ENCODE data around the gene GPD1L. TPM values are rescaled to one million over a fixed set of nuclear protein-coding genes. Genes with fewer than 3 reads are reported as not detected.
A peak's percentile ranks its signal among the peaks of the same experiment; 100 is the strongest.

GPD1L gene
- total and polyA plus RNA-seq, 2 of the 13 experiments (the other 11 are each of a cell fraction or from before 2014, with no cell fraction given), result 4.9 to 13.7 TPM

GRCh38 chr3:32216172-32216783 lies 109.9 kb downstream of the GPD1L start (continued):
- TF ChIP-seq PTBP1 (IDR thresholded peaks at IDR 0.05; ENCODE audit: low read depth, low read length, poor library complexity, severe bottlenecking) (no peak), ATAD3A (CRISPR knock-in tag; IDR thresholded peaks at IDR 0.05) (no peak), SKIL (CRISPR knock-in tag; IDR thresholded peaks at IDR 0.05; ENCODE audit: borderline replicate concordance) (peak; percentile 92), ZNF850 (CRISPR knock-in tag; conservative IDR thresholded peaks at IDR 0.05) (no peak), ZSCAN9 (CRISPR knock-in tag; IDR thresholded peaks at IDR 0.05; ENCODE audit: borderline replicate concordance) (peak; percentile 83; the same call in 1 of the 2 replicates), HNRNPH1 (optimal IDR thresholded peaks at IDR 0.05; ENCODE audit: low read depth, low read length) (no peak), EED (CRISPR knock-in tag; IDR thresholded peaks at IDR 0.05) (no peak), ZBTB8A (CRISPR knock-in tag; IDR thresholded peaks at IDR 0.05; ENCODE audit: borderline replicate concordance, low read depth) (no peak), KAT8 (CRISPR knock-in tag; IDR thresholded peaks at IDR 0.05) (peak; percentile 88), RBFOX2 (IDR thresholded peaks at IDR 0.05; ENCODE audit: low read depth, low read length) (peak; percentile 67), GLI4 (CRISPR knock-in tag; IDR thresholded peaks at IDR 0.05; ENCODE audit: borderline replicate concordance) (peak; percentile 51; the same call in 1 of the 2 replicates), ATM (IDR thresholded peaks at IDR 0.05; ENCODE audit: borderline replicate concordance) (no peak), SNAI1 (CRISPR knock-in tag; IDR thresholded peaks at IDR 0.05; ENCODE audit: borderline replicate concordance) (no peak), ZNF619 (CRISPR knock-in tag; IDR thresholded peaks at IDR 0.05) (no peak), SAP130 (CRISPR knock-in tag; IDR thresholded peaks at IDR 0.05; ENCODE audit: low read depth) (peak; percentile 96), ZNF574 (CRISPR knock-in tag; IDR thresholded peaks at IDR 0.05) (peak; percentile 77; the same call in 1 of the 2 replicates), SIN3A (IDR thresholded peaks at IDR 0.05; ENCODE audit: borderline replicate concordance, low read depth, low read length) (peak; percentile 65), PLSCR1 (CRISPR knock-in tag; IDR thresholded peaks at IDR 0.05; ENCODE audit: borderline replicate concordance) (no peak), MTA1 (CRISPR knock-in tag; IDR thresholded peaks at IDR 0.05; ENCODE audit: borderline replicate concordance) (no peak; the same call in 1 of the 2 replicates)
- TF ChIP-seq, protein P1, sequence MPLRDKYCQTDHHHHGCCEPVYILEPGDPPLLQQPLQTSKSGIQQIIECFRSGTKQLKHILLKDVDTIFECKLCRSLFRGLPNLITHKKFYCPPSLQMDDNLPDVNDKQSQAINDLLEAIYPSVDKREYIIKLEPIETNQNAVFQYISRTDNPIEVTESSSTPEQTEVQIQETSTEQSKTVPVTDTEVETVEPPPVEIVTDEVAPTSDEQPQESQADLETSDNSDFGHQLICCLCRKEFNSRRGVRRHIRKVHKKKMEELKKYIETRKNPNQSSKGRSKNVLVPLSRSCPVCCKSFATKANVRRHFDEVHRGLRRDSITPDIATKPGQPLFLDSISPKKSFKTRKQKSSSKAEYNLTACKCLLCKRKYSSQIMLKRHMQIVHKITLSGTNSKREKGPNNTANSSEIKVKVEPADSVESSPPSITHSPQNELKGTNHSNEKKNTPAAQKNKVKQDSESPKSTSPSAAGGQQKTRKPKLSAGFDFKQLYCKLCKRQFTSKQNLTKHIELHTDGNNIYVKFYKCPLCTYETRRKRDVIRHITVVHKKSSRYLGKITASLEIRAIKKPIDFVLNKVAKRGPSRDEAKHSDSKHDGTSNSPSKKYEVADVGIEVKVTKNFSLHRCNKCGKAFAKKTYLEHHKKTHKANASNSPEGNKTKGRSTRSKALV (CRISPR knock-in tag; IDR thresholded peaks at IDR 0.05), result no peak
- TF ChIP-seq, protein P2, sequence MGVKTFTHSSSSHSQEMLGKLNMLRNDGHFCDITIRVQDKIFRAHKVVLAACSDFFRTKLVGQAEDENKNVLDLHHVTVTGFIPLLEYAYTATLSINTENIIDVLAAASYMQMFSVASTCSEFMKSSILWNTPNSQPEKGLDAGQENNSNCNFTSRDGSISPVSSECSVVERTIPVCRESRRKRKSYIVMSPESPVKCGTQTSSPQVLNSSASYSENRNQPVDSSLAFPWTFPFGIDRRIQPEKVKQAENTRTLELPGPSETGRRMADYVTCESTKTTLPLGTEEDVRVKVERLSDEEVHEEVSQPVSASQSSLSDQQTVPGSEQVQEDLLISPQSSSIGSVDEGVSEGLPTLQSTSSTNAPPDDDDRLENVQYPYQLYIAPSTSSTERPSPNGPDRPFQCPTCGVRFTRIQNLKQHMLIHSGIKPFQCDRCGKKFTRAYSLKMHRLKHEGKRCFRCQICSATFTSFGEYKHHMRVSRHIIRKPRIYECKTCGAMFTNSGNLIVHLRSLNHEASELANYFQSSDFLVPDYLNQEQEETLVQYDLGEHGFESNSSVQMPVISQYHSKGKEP (CRISPR knock-in tag; IDR thresholded peaks at IDR 0.05), result no peak
